Activated T-cell treated with anti-CD3 and anti-CD28 coated beads, Interleukin-2, amount 50 U/mL, for 72 hours (primary cell): ENCODE measurements around the gene PGR. TPM values are rescaled to one million over a fixed set of nuclear protein-coding genes. Genes with fewer than 3 reads are reported as not detected.

Source experiments
- ATAC-seq, 2 donors: fragments of 150-1000 bp; cut with Tn5 transposase; replicated peaks in 1 of 2; 2 replicates each; pipeline ENCODE4 v1.10.0; 2021; ENCODE audit warnings: moderate library complexity in 2 of 2, mild to moderate bottlenecking in 1 of 2
- DNase-seq, 2 donors: peaks; one replicate each; pipeline ENCODE4 v3.0.0; 2021 to 2022; ENCODE audit warnings: mixed read lengths in 1 of 2
- H3K27ac Mint-ChIP-seq: one replicate; pipeline ENCODE4 v1.8.0; 2022; ENCODE audit warnings: mild to moderate bottlenecking, moderate library complexity, mixed read lengths
- H3K27me3 Mint-ChIP-seq: one replicate; pipeline ENCODE4 v1.8.0; 2022; ENCODE audit warnings: low read depth, mixed read lengths
- H3K36me3 Mint-ChIP-seq, 2 donors: one replicate each; pipeline ENCODE4 v1.8.0; 2022; ENCODE audit warnings: mixed read lengths in 2 of 2, mild to moderate bottlenecking in 1 of 2; ENCODE audit not compliant: insufficient read depth in 2 of 2
- H3K4me1 Mint-ChIP-seq: one replicate; pipeline ENCODE4 v1.8.0; 2022; ENCODE audit warnings: low read depth, mixed read lengths
- H3K4me3 Mint-ChIP-seq, 2 donors: one replicate each; pipeline ENCODE4 v1.8.0; 2022; ENCODE audit warnings: mild to moderate bottlenecking in 2 of 2, mixed read lengths in 2 of 2, moderate library complexity in 2 of 2
- H3K9me3 Mint-ChIP-seq, 2 donors: one replicate each; pipeline ENCODE4 v1.8.0; 2022; ENCODE audit warnings: mixed read lengths in 2 of 2
- total RNA-seq, 2 donors: library from RNA; stranded (reverse); gene quantifications; one replicate each; pipeline ENCODE4 v1.2.3, GENCODE V29; 2022

The PGR gene
- total RNA-seq, 2 donors from 2014 or later, result not detected

GRCh38 chr11:101049813-101050212 is 79.8 kb downstream of the PGR start:
- Mint-ChIP-seq H3K36me3 (no peaks in the 10 kb centered on the region), H3K9me3 (peaks cover 4 to 17% of the 10 kb centered on the region in 2 donors), H3K4me3 (no peak overlapping the region), H3K4me1 (no peaks in the 10 kb centered on the region), H3K27me3 (no peaks in the 10 kb centered on the region), H3K27ac (no peak overlapping the region)
- DNase-seq (no peak), ATAC-seq (no peak)

GRCh38 chr11:101049123-101049522 is 80.5 kb downstream of the PGR start:
- ATAC-seq (no peak), DNase-seq (no peak)
- no peaks in the 10 kb centered on the region for H3K4me1 Mint-ChIP-seq
- H3K4me3 Mint-ChIP-seq, result no peak overlapping the region
- H3K27ac Mint-ChIP-seq, result no peak overlapping the region
- peaks cover 4 to 17% of the 10 kb centered on the region in 2 donors for H3K9me3 Mint-ChIP-seq
- no peaks in the 10 kb centered on the region for H3K27me3 Mint-ChIP-seq
- no peaks in the 10 kb centered on the region for H3K36me3 Mint-ChIP-seq

- H3K27me3 Mint-ChIP-seq, result no peaks in the 10 kb centered on the region
- no peak overlapping the region for H3K4me3 Mint-ChIP-seq
- no peak for DNase-seq
- H3K9me3 Mint-ChIP-seq, result peaks cover 4 to 14% of the 10 kb centered on the region in 2 donors
- H3K4me1 Mint-ChIP-seq, result no peaks in the 10 kb centered on the region
- no peaks in the 10 kb centered on the region for H3K36me3 Mint-ChIP-seq
- no peak overlapping the region for H3K27ac Mint-ChIP-seq
- ATAC-seq, result no peak
These were observed 81.1 kb downstream of the PGR start for GRCh38 chr11:101048479-101048878.

GRCh38 chr11:101046947-101047346 is 82.7 kb downstream of the PGR start:
- Mint-ChIP-seq H3K4me1 (no peaks in the 10 kb centered on the region), H3K27me3 (no peaks in the 10 kb centered on the region), H3K4me3 (no peak overlapping the region), H3K36me3 (no peaks in the 10 kb centered on the region), H3K9me3 (peaks cover 4 to 6% of the 10 kb centered on the region in 2 donors), H3K27ac (no peak overlapping the region)
- DNase-seq, result no peak
- ATAC-seq, result no peak

GRCh38 chr11:101045415-101045814 is 84.2 kb downstream of the PGR start:
- no peaks in the 10 kb centered on the region for H3K36me3 Mint-ChIP-seq
- no peak for ATAC-seq
- no peaks in the 10 kb centered on the region for H3K4me1 Mint-ChIP-seq
- no peak overlapping the region for H3K4me3 Mint-ChIP-seq
- H3K9me3 Mint-ChIP-seq, result peaks cover 6 to 8% of the 10 kb centered on the region in 2 donors
- H3K27ac Mint-ChIP-seq, result no peak overlapping the region
- no peak for DNase-seq
- H3K27me3 Mint-ChIP-seq, result no peaks in the 10 kb centered on the region

- no peak for ATAC-seq
- DNase-seq, result no peak
- Mint-ChIP-seq H3K4me1 (no peaks in the 10 kb centered on the region), H3K36me3 (no peaks in the 10 kb centered on the region), H3K27me3 (no peaks in the 10 kb centered on the region), H3K9me3 (peaks cover 6 to 8% of the 10 kb centered on the region in 2 donors), H3K4me3 (no peak overlapping the region), H3K27ac (no peak overlapping the region)
These were observed 85.7 kb downstream of the PGR start for GRCh38 chr11:101043940-101044339.

- Mint-ChIP-seq H3K9me3 (peaks cover 3 to 5% of the 10 kb centered on the region in 2 donors), H3K27ac (no peak overlapping the region), H3K27me3 (no peaks in the 10 kb centered on the region), H3K4me1 (no peaks in the 10 kb centered on the region), H3K4me3 (no peak overlapping the region), H3K36me3 (no peaks in the 10 kb centered on the region)
- ATAC-seq (no peak), DNase-seq (no peak)
These were observed 93.7 kb downstream of the PGR start for GRCh38 chr11:101035872-101036271.

GRCh38 chr11:101034076-101034475 is 95.5 kb downstream of the PGR start:
- H3K36me3 Mint-ChIP-seq, result no peaks in the 10 kb centered on the region
- DNase-seq (no peak), ATAC-seq (no peak)
- H3K4me1 Mint-ChIP-seq, result no peaks in the 10 kb centered on the region
- H3K27me3 Mint-ChIP-seq, result no peaks in the 10 kb centered on the region
- peaks cover 3 to 5% of the 10 kb centered on the region in 2 donors for H3K9me3 Mint-ChIP-seq
- H3K27ac Mint-ChIP-seq, result no peak overlapping the region
- no peak overlapping the region for H3K4me3 Mint-ChIP-seq

- Mint-ChIP-seq H3K4me1 (no peaks in the 10 kb centered on the region), H3K36me3 (no peaks in the 10 kb centered on the region), H3K9me3 (peaks cover 3 to 5% of the 10 kb centered on the region in 2 donors), H3K27ac (no peak overlapping the region), H3K4me3 (no peak overlapping the region), H3K27me3 (no peaks in the 10 kb centered on the region)
- DNase-seq, result no peak
- no peak for ATAC-seq
These were observed 96.6 kb downstream of the PGR start for GRCh38 chr11:101032991-101033390.

- Mint-ChIP-seq H3K27me3 (no peaks in the 10 kb centered on the region), H3K4me1 (no peaks in the 10 kb centered on the region)
- no peak for ATAC-seq
These were observed 97.9 kb downstream of the PGR start for GRCh38 chr11:101031713-101032112.

GRCh38 chr11:101030692-101031091 is 98.9 kb downstream of the PGR start:
- no peak overlapping the region for H3K4me3 Mint-ChIP-seq
- no peaks in the 10 kb centered on the region for H3K4me1 Mint-ChIP-seq
- no peaks in the 10 kb centered on the region for H3K36me3 Mint-ChIP-seq
- no peak overlapping the region for H3K27ac Mint-ChIP-seq
- DNase-seq (no peak), ATAC-seq (no peak)
- H3K27me3 Mint-ChIP-seq, result no peaks in the 10 kb centered on the region
- H3K9me3 Mint-ChIP-seq, result peaks cover 3 to 5% of the 10 kb centered on the region in 2 donors

More at GRCh38 chr11:101031713-101032112, 97.9 kb downstream of the PGR start:
- H3K4me3 Mint-ChIP-seq, result no peak overlapping the region
- no peak overlapping the region for H3K27ac Mint-ChIP-seq
- no peaks in the 10 kb centered on the region for H3K36me3 Mint-ChIP-seq
- peaks cover 3 to 5% of the 10 kb centered on the region in 2 donors for H3K9me3 Mint-ChIP-seq
- no peak for DNase-seq

- no peaks in the 10 kb centered on the region for H3K4me1 Mint-ChIP-seq
- H3K27me3 Mint-ChIP-seq, result no peaks in the 10 kb centered on the region
- no peaks in the 10 kb centered on the region for H3K36me3 Mint-ChIP-seq
- peaks cover 3 to 5% of the 10 kb centered on the region in 2 donors for H3K9me3 Mint-ChIP-seq
- H3K4me3 Mint-ChIP-seq, result no peak overlapping the region
- no peak for ATAC-seq
- DNase-seq, result no peak
- no peak overlapping the region for H3K27ac Mint-ChIP-seq
These were observed 99.6 kb downstream of the PGR start for GRCh38 chr11:101030015-101030414.

- no peaks in the 10 kb centered on the region for H3K4me1 Mint-ChIP-seq
- no peak for ATAC-seq
- H3K27me3 Mint-ChIP-seq, result no peaks in the 10 kb centered on the region
- DNase-seq, result no peak
- H3K4me3 Mint-ChIP-seq, result no peak overlapping the region
- H3K9me3 Mint-ChIP-seq, result peaks cover 3 to 5% of the 10 kb centered on the region in 2 donors
- no peak overlapping the region for H3K27ac Mint-ChIP-seq
- no peaks in the 10 kb centered on the region for H3K36me3 Mint-ChIP-seq
These were observed 101.0 kb downstream of the PGR start for GRCh38 chr11:101028644-101029043.

GRCh38 chr11:101022256-101022655 is 107.4 kb downstream of the PGR start:
- no peaks in the 10 kb centered on the region for H3K4me1 Mint-ChIP-seq
- no peak overlapping the region for H3K4me3 Mint-ChIP-seq
- H3K27ac Mint-ChIP-seq, result no peak overlapping the region
- no peak for DNase-seq
- H3K36me3 Mint-ChIP-seq, result no peaks in the 10 kb centered on the region
- no peaks in the 10 kb centered on the region for H3K27me3 Mint-ChIP-seq
- H3K9me3 Mint-ChIP-seq, result no peaks in the 10 kb centered on the region
- ATAC-seq, result no peak
